Measurements from ENCODE around the gene TIMP3.

TIMP3 gene

DNA sequence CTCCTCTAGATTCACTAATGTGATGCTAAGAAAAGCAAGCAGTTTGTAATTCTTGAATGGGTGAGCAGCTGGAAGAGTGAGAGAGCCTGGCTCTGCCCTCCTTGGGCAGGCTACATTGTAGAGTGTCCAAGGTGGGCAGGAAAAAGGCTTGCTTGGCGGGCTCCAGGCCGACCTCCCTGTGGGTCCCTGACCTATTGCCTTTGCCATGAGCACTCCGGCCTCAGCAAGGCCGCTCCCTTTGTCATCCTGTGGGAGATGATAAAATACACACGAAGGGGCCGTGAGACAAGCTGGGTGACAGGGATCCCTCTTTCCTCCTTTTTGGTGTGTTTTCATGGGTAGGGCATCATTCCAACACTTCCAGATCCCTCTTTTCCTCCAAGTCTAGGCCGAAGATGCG, 41.8 kb downstream of the TIMP3 start:
- TF ChIP-seq, protein P1, sequence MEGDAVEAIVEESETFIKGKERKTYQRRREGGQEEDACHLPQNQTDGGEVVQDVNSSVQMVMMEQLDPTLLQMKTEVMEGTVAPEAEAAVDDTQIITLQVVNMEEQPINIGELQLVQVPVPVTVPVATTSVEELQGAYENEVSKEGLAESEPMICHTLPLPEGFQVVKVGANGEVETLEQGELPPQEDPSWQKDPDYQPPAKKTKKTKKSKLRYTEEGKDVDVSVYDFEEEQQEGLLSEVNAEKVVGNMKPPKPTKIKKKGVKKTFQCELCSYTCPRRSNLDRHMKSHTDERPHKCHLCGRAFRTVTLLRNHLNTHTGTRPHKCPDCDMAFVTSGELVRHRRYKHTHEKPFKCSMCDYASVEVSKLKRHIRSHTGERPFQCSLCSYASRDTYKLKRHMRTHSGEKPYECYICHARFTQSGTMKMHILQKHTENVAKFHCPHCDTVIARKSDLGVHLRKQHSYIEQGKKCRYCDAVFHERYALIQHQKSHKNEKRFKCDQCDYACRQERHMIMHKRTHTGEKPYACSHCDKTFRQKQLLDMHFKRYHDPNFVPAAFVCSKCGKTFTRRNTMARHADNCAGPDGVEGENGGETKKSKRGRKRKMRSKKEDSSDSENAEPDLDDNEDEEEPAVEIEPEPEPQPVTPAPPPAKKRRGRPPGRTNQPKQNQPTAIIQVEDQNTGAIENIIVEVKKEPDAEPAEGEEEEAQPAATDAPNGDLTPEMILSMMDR (IDR thresholded peaks at IDR 0.05; ENCODE audit: borderline replicate concordance, extremely low read depth, low read length, poor library complexity, severe bottlenecking), result no peak
- no peak for TF ChIP-seq EZH2 (IDR thresholded peaks at IDR 0.05; ENCODE audit: borderline replicate concordance, low read depth, low read length, severe bottlenecking)
- no peak overlapping the region for H3K4me3 ChIP-seq (ENCODE audit: low read depth in 1 of 2, low read length in 2 of 2)
- no peak overlapping the region for H3K4me2 ChIP-seq (ENCODE audit: insufficient read depth, low read length)
- H3K36me3 ChIP-seq (ENCODE audit: insufficient read depth, low read length), result no peaks in the 10 kb centered on the region
- no peaks in the 10 kb centered on the region for H3K4me1 ChIP-seq (ENCODE audit: insufficient read depth, low read length)
- no peaks in the 10 kb centered on the region for H3K79me2 ChIP-seq (ENCODE audit: insufficient read depth, low read length)
- DNase-seq, result no peak
- no peak overlapping the region for H2AFZ ChIP-seq (ENCODE audit: low read depth, low read length)
- peaks cover 30% of the 10 kb centered on the region for H3K27me3 ChIP-seq (ENCODE audit: insufficient read depth, low read length, poor library complexity)
- H4K20me1 ChIP-seq (ENCODE audit: insufficient read depth, low read length), result no peaks in the 10 kb centered on the region
- ATAC-seq (ENCODE audit: insufficient read depth, low read depth), result no peak
- no peak overlapping the region for H3K9ac ChIP-seq (ENCODE audit: low read depth, low read length)
- H3K9me3 ChIP-seq (ENCODE audit: insufficient read depth, low read length, severe bottlenecking), result no peaks in the 10 kb centered on the region
- H3K27ac ChIP-seq (ENCODE audit: low read length), result no peak overlapping the region

- Histone ChIP-seq H3K4me1 (ENCODE audit: insufficient read depth, low read length) (no peaks in the 10 kb centered on the region), H3K36me3 (ENCODE audit: insufficient read depth, low read length) (no peaks in the 10 kb centered on the region), H3K4me3 (ENCODE audit: low read depth in 1 of 2, low read length in 2 of 2) (no peak overlapping the region), H3K4me2 (ENCODE audit: insufficient read depth, low read length) (no peak overlapping the region), H3K27ac (ENCODE audit: low read length) (no peak overlapping the region), H3K9ac (ENCODE audit: low read depth, low read length) (no peak overlapping the region), H3K9me3 (ENCODE audit: insufficient read depth, low read length, severe bottlenecking) (no peaks in the 10 kb centered on the region), H3K27me3 (ENCODE audit: insufficient read depth, low read length, poor library complexity) (peaks cover 30% of the 10 kb centered on the region), H4K20me1 (ENCODE audit: insufficient read depth, low read length) (no peaks in the 10 kb centered on the region), H3K79me2 (ENCODE audit: insufficient read depth, low read length) (no peaks in the 10 kb centered on the region), H2AFZ (ENCODE audit: low read depth, low read length) (no peak overlapping the region)
- TF ChIP-seq, protein P1 (IDR thresholded peaks at IDR 0.05; ENCODE audit: borderline replicate concordance, extremely low read depth, low read length, poor library complexity, severe bottlenecking), result no peak
- TF ChIP-seq EZH2 (IDR thresholded peaks at IDR 0.05; ENCODE audit: borderline replicate concordance, low read depth, low read length, severe bottlenecking), result no peak
- ATAC-seq (ENCODE audit: insufficient read depth, low read depth) (no peak), DNase-seq (no peak)
Measured at GRCh38 chr22:32844251-32844650, 42.7 kb downstream of the TIMP3 start.

GRCh38 chr22:32846780-32847491, 45.4 kb downstream of the TIMP3 start:
- TF ChIP-seq, protein P1 (IDR thresholded peaks at IDR 0.05; ENCODE audit: borderline replicate concordance, extremely low read depth, low read length, poor library complexity, severe bottlenecking), result no peak

More at GRCh38 chr22:32846780-32847491, 45.4 kb downstream of the TIMP3 start:
- ATAC-seq (ENCODE audit: insufficient read depth, low read depth) (no peak), DNase-seq (no peak)
- Histone ChIP-seq H2AFZ (ENCODE audit: low read depth, low read length) (no peak overlapping the region), H3K4me3 (ENCODE audit: low read depth in 1 of 2, low read length in 2 of 2) (no peak overlapping the region), H3K27me3 (ENCODE audit: insufficient read depth, low read length, poor library complexity) (peaks cover 30% of the 10 kb centered on the region), H3K27ac (ENCODE audit: low read length) (no peak overlapping the region), H3K9me3 (ENCODE audit: insufficient read depth, low read length, severe bottlenecking) (no peaks in the 10 kb centered on the region), H4K20me1 (ENCODE audit: insufficient read depth, low read length) (0 out of 2 replicates have a peak, but pooled peaks cover 4% of the 10 kb centered on the region), H3K9ac (ENCODE audit: low read depth, low read length) (no peak overlapping the region), H3K4me2 (ENCODE audit: insufficient read depth, low read length) (no peak overlapping the region), H3K36me3 (ENCODE audit: insufficient read depth, low read length) (no peaks in the 10 kb centered on the region), H3K4me1 (ENCODE audit: insufficient read depth, low read length) (no peaks in the 10 kb centered on the region), H3K79me2 (ENCODE audit: insufficient read depth, low read length) (no peaks in the 10 kb centered on the region)
